Measurements from ENCODE around the gene CFAP90. TPM values are rescaled to one million over a fixed set of nuclear protein-coding genes. Genes with fewer than 3 reads are reported as not detected.

Gene CFAP90
- total RNA-seq, 1 donor from 2014 or later, result 10.7 TPM

GRCh38 chr5:7844901-7845300 lies 6.0 kb downstream of the CFAP90 start:
- no peak overlapping the region for H3K4me3 ChIP-seq

GRCh38 chr5:7842531-7842930 lies 8.4 kb downstream of the CFAP90 start:
- H3K4me3 ChIP-seq, result no peak overlapping the region
- H3K4me1 ChIP-seq, result no peaks in the 10 kb centered on the region
- peaks cover 6% of the 10 kb centered on the region for H3K27me3 ChIP-seq (ENCODE audit: low read depth)
- intact Hi-C loops (cut with DNase I), result no loop called here
- H3K27ac ChIP-seq, result no peak overlapping the region
- no peak for TF ChIP-seq CTCF (IDR thresholded peaks at IDR 0.05)
- ATAC-seq, result no peak
- no peaks in the 10 kb centered on the region for H3K36me3 ChIP-seq
- DNase-seq, result no peak
- H3K9me3 ChIP-seq, result no peaks in the 10 kb centered on the region

More at GRCh38 chr5:7844901-7845300, 6.0 kb downstream of the CFAP90 start:
- peaks cover 22% of the 10 kb centered on the region for H3K27me3 ChIP-seq (ENCODE audit: low read depth)
- H3K27ac ChIP-seq, result no peak overlapping the region
- no peaks in the 10 kb centered on the region for H3K36me3 ChIP-seq
- no peak for DNase-seq
- intact Hi-C loops (cut with DNase I), result no loop called here
- TF ChIP-seq CTCF (IDR thresholded peaks at IDR 0.05), result no peak
- H3K4me1 ChIP-seq, result peaks cover 5% of the 10 kb centered on the region
- ATAC-seq, result no peak
- H3K9me3 ChIP-seq, result no peaks in the 10 kb centered on the region

- ATAC-seq, result no peak
- no peaks in the 10 kb centered on the region for H3K36me3 ChIP-seq
- TF ChIP-seq CTCF (IDR thresholded peaks at IDR 0.05), result no peak
- no peak overlapping the region for H3K27ac ChIP-seq
- no peaks in the 10 kb centered on the region for H3K4me1 ChIP-seq
- no peaks in the 10 kb centered on the region for H3K9me3 ChIP-seq
- intact Hi-C loops (cut with DNase I), result no loop called here
- no peak for DNase-seq
- no peaks in the 10 kb centered on the region for H3K27me3 ChIP-seq (ENCODE audit: low read depth)
- no peak overlapping the region for H3K4me3 ChIP-seq
These were observed 13.5 kb downstream of the CFAP90 start for GRCh38 chr5:7837403-7837802.

GRCh38 chr5:7834982-7835381 lies 16.0 kb downstream of the CFAP90 start:
- no peaks in the 10 kb centered on the region for H3K9me3 ChIP-seq
- ATAC-seq (no peak), DNase-seq (no peak)
- no peak overlapping the region for H3K4me3 ChIP-seq
- no peaks in the 10 kb centered on the region for H3K4me1 ChIP-seq
- H3K27me3 ChIP-seq (ENCODE audit: low read depth), result no peaks in the 10 kb centered on the region
- TF ChIP-seq CTCF (IDR thresholded peaks at IDR 0.05), result no peak
- intact Hi-C loops (cut with DNase I), result no loop called here
- H3K27ac ChIP-seq, result no peak overlapping the region
- no peaks in the 10 kb centered on the region for H3K36me3 ChIP-seq

GRCh38 chr5:7828269-7828668 lies 22.7 kb downstream of the CFAP90 start:
- TF ChIP-seq CTCF (IDR thresholded peaks at IDR 0.05), result no peak
- DNase-seq (no peak), ATAC-seq (peak; percentile 76 to 87)
- intact Hi-C loops (cut with DNase I), result no loop called here
- Histone ChIP-seq H3K4me1 (no peaks in the 10 kb centered on the region), H3K27me3 (ENCODE audit: low read depth) (no peaks in the 10 kb centered on the region), H3K9me3 (no peaks in the 10 kb centered on the region), H3K36me3 (no peaks in the 10 kb centered on the region), H3K4me3 (no peak overlapping the region), H3K27ac (no peak overlapping the region)

GRCh38 chr5:7827610-7828009 lies 23.3 kb downstream of the CFAP90 start:
- intact Hi-C loops (cut with DNase I), result no loop called here
- no peaks in the 10 kb centered on the region for H3K9me3 ChIP-seq
- no peak overlapping the region for H3K4me3 ChIP-seq
- no peak for TF ChIP-seq CTCF (IDR thresholded peaks at IDR 0.05)
- no peak for ATAC-seq
- no peak for DNase-seq
- H3K4me1 ChIP-seq, result no peaks in the 10 kb centered on the region
- no peaks in the 10 kb centered on the region for H3K36me3 ChIP-seq
- no peak overlapping the region for H3K27ac ChIP-seq
- no peaks in the 10 kb centered on the region for H3K27me3 ChIP-seq (ENCODE audit: low read depth)

Data from lower lobe of right lung (tissue), 2 donors.